GM18519 (cell line): Measurements from ENCODE around the gene CDH23.

Source experiments
- ATAC-seq: cut with Tn5 transposase; IDR thresholded peaks from one replicate; pipeline ENCODE4 v1.9.1; 2021; ENCODE audit warnings: mild to moderate bottlenecking, moderate library complexity; ENCODE audit not compliant: unreplicated experiment, low FRiP score

CDH23 gene

GRCh38 chr10:71712170-71712569 is 315.4 kb downstream of the CDH23 start:
- no peak for ATAC-seq

GRCh38 chr10:71712572-71713134 is 315.9 kb downstream of the CDH23 start:
- no peak for ATAC-seq

DNA sequence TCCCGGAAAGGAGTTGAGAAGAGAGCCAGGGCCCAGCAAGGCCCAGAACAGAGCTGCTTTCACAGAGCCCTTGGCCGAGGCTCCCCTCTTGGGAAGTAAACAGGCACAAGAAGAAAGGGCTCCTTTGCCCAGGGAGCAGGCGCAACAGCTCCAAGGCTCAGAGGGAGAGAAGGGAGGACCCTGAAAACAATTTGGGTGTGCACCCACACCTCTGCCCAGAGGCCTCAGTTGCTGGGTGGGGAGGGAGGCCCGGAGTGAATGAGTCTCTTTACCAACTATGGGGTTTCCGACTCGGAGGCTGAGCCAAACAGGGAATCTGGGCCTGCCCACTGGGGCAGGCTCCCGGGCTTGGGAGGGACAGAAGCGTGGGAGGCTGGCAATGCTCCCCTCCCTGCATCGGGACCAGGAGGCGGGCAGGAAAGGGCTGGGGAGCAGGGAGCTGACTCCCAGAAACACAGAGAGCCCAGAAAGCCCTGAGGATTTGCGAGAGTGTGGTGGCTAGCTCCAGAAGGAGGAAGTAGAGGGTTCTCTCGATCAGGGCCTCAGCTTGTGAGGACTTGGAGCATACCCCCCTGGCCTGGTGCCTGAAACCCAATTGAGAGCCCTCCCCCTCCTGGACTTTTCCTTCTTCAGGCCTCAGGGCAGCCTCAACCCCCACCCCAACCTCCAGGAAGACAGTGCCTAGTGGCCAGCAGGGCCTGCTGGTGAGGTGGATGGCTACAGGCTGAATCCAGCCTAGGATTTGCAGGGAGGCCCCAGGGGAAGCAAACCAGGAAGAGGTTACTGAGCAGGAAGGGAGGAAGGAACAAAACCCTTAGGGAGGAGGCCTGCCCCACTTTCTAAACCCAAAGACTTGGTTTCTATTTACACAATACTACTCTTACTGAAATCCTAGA is 316.7 kb downstream of the CDH23 start:
- no peak for ATAC-seq

DNA sequence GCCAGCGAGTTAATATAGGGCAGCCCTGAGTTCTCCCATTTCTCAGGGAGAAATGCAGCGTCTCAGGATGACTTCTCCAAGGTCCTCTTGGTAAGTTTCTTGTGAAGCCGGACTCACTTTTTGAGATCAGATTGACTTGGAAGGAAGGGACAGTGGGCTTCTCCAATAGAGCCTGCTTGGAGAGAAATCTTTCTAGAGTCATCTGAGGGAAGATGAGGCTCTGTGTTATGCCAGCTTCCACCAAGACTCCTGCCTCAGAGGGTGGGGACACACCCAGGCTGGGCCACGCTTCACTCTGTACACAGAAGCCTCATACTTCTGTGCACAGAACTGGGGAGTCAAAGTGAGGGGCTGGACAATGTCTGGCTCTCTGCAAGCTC is 317.3 kb downstream of the CDH23 start:
- ATAC-seq: no peak

- no peak for ATAC-seq
Observed at GRCh38 chr10:71714592-71714991, 317.9 kb downstream of the CDH23 start.

DNA sequence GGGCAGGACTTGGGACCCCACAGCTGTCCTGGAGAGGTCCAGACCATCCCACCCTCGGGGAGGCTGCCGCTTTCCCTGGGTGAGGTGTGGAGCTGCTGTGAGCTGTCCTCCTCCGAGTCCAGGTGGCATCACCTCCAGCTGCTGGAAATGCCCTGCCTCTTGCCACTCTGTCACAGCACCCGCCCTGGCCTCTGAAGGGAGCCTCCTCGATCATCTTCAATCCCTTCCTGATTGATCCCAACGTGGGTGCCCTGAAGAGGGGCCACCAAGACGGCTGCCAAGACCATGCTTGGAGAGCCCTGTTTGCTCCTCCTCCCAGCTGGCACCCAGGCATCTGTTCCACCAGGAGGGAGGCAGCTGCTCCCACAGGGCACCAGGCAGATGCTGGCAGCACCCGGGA is 318.3 kb downstream of the CDH23 start:
- ATAC-seq: no peak

GRCh38 chr10:71715860-71716259 is 319.1 kb downstream of the CDH23 start:
- no peak for ATAC-seq

GRCh38 chr10:71716426-71716825 is 319.7 kb downstream of the CDH23 start:
- ATAC-seq: no peak

DNA sequence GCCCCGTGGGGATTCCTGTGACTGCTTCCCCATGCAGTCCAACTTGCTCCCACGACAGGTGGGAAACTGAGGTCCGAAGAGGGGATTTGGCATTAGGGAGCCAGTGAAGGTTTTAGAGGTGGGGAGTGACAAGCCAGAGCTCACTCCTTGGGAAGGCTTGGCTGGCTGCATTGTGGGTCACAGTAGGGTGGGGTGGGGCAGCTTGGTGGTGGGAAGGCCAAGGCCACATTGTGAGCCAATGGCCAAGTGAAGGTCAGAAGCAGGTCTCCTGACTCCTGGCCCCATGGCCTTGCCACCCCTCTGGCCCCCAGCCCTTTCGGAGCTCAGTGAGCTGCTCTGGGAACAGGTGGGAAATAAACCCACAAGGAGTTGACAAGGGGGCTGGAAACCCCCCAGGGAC is 320.3 kb downstream of the CDH23 start:
- no peak for ATAC-seq

- ATAC-seq: no peak
Observed at GRCh38 chr10:71717551-71717951, 320.8 kb downstream of the CDH23 start.

DNA sequence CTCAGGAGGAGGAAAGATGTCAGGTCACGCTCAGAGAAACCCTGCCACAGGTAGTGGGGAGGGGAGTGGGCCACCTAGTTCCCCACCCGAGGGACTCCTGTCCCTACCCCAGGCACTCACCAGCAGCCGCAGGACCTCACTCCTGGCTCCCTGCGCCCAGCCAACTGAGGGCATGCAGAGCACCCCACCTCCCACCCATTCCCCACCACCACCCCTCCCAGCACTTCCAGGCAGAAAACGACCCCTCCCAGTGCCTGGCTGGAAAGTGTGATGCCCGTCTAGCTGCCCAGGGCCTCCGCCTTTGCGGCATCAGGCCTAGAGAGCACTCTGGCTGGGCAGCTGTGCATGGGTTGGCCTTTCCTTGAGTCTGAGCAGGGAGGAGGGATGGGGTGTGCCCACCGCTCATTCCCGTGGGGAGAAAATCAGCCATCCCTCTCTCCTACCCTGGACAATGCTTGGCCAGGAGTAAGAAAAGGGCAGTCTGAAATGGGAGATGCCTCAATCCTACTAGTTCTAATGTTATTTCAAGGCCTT is 321.5 kb downstream of the CDH23 start:
- ATAC-seq: no peak

DNA sequence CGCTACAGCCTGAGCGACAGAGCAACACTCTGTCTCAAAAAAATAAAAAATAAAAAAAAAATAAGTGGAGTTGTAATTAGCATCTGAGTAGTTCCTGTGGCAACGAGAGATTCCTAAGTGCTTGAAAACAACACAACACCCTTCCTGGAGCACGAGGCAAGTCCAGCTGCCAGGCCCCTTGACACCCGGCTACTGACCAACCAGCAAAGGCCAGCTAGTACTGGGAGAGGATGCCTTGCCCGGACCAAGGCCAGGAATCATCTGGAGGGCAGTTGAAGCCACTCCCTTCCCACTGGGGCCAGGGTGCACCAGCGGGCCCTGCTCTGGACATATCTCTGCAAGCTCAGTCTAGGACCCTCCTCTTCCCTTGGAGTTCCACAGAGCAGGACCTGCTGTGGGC is 322.3 kb downstream of the CDH23 start:
- ATAC-seq: no peak

GRCh38 chr10:71719464-71720201 is 322.9 kb downstream of the CDH23 start, which contains the start of gene C10orf105:
Gene C10orf105, minus strand, starts transcription at chr10:71719778. Its CDS starts 3,441 bp downstream, at chr10:71716337.
- ATAC-seq: no peak

- ATAC-seq: no peak
Observed at GRCh38 chr10:71720288-71720687, 323.6 kb downstream of the CDH23 start.

GRCh38 chr10:71721313-71721712 is 324.6 kb downstream of the CDH23 start:
- no peak for ATAC-seq

DNA sequence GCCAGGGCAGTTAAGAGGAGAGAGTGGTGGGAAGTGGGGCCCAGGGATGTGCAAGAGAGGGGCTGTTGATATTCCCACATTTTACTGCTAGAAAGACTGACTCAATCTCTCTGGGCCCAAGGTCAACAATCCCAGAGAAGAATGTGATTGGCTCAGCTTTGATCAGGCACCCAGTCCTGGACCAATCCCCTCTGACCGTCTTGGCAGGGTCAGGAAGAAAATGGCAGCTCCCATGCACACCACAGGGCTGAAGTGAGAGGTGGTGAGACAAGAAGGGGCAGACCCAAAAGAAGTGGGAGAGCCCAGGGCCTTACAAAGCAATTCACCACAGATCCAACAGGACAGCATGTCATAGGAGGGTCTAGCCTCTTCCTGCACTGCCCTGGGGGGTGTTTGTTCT is 326.1 kb downstream of the CDH23 start:
- no peak for ATAC-seq

- ATAC-seq: no peak
Observed at GRCh38 chr10:71723311-71723710, 326.6 kb downstream of the CDH23 start.

GRCh38 chr10:71724539-71724938 is 327.8 kb downstream of the CDH23 start:
- ATAC-seq: no peak

DNA sequence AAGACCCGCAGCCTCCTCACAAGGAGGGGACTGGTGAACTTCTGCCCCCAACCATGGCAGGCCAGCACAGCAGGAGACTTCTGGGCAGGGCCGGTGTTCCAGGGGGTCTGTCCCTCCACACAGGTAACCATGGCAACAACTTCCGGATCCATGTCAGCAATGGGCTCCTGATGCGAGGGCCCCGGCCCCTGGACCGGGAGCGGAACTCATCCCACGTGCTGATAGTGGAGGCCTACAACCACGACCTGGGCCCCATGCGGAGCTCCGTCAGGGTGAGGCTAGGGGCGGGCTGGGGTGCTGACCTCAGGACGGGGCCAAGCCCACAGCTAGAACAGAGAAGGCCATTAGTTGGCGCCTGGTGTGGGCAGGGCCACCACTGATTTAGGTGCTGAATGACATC is 328.5 kb downstream of the CDH23 start:
- no peak for ATAC-seq

GRCh38 chr10:71725998-71726579 is 329.4 kb downstream of the CDH23 start:
- ATAC-seq: no peak
